Fibroblast of skin of back (primary cell): ENCODE results near the gene RBPMS2.

Experiments
- DNase-seq: peaks from one replicate; pipeline ENCODE4 v3.0.0-alpha.2; 2013

RBPMS2 gene

GRCh38 chr15:64782751-64783150 lies 7.4 kb upstream of the RBPMS2 start:
- no peak for DNase-seq

GRCh38 chr15:64781299-64781698 lies 5.9 kb upstream of the RBPMS2 start:
- no peak for DNase-seq

DNA sequence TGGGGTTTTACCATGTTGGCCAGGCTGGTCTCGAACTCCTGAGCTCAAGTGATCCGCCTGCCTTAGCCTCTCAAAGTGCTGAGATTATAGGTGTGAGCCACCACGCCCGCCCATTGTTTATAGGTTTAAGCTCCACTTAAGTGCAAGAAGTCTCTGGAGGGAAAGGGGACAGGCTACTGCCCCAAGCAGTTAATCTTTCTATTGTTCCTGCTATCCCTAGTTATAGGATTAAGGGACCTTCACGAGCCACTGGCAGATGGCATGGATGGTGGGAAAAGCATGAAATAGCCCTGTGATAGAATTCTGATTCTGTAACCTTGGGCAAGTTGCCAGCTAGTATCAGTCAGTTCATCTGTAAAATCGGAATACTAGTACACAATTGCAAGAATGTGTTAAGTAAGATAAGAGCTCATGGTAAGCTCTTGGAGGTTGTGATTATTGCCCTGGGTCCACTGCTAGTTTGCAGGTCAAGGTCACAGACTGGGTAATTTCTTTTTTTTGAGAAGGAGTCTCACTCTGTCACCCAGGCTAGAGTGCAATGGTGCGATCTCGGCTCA lies 5.3 kb upstream of the RBPMS2 start:
- no peak for DNase-seq

DNA sequence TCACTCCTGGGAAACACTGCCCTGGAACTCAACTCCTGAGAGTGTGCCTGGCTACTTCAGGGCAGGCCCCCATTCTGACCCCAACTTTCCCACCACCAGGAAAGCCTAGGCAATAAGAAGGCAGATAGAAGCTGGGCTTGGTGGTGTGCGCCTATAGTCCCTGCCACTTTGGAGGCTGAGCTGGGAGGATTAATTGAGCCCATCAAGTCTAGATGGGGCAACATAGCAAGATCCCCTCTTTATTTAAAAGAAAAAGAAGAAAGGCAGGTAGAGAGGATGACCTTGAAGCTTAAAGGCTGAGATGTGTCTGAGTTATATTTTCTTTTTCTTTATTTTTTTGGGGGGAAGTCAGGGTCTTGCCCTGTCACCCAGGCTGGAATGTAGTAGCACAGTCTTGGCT lies 4.2 kb upstream of the RBPMS2 start:
- DNase-seq, result no peak

DNA sequence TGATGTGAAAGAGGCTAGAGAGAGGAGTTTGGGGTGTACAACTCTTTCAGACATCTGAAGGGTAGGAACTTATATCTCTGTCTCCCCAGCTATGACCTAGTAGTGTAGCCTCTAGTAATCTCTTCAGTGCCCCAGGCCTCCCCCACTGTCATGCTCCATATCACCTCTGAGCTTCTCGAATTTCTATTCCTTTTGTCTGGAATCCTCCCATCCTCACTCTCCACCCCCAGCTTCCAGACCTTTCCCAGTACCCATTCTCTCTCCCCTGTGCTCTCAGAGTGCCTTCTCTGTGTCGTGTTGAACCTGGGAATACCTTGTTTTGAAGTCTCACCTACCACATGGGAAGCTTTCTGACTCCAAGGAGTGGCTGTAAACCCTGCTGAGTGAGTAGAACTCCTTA lies 3.6 kb upstream of the RBPMS2 start:
- DNase-seq, result no peak

- no peak for DNase-seq
These were observed 1.0 kb upstream of the RBPMS2 start for GRCh38 chr15:64776402-64776786.

GRCh38 chr15:64774629-64775493 lies 528 bp downstream of the RBPMS2 start:
- DNase-seq, result no peak

DNA sequence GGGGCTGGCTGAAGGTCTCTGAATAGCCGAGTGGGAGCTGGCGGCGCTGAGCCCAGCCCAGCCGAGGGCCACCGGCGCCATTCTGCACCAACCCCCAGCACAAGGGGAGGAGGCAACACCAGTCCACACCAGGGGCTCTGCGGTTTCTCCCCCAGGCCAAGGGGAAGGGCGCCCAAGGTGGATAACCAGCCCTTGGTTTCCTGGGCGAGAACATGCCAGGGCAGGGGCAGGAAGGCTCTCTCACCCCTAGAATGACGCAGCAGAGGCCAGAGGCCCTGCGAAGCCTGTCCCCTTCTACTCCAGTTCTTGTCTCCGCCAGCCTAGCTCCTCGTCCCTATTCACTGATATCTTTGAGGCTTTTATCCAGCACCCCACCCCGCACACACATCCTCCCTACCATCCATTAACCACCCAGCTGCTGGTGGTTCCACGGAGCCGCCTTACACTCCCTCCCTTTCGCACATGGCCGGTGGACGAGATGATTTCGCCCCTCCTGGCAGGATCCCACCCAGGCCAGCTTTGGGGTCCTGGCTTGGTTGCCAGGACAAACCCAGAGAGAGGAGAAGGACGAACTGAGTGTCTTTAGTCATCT lies 1.3 kb downstream of the RBPMS2 start:
- no peak for DNase-seq

- DNase-seq, result no peak
These were observed 1.8 kb downstream of the RBPMS2 start for GRCh38 chr15:64773606-64774005.

DNA sequence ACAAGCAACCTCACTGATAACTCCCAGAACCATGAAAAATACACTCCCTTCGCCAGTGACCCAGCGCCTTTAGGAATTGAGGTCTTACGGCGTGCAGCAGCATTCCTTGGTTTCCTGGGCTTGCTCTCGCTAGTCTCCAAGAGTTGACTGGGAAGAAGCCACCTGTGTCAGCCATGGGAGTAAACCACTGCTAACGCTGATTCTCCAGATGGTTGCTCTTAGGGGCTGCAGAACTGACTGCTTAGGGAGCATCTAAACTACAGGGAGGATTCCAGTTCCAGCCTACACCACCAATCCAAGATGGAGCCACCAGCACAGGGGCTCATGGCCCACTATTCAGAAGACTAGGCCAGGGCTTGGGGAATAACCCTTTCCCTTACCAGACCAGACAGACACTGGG lies 2.4 kb downstream of the RBPMS2 start:
- no peak for DNase-seq

DNA sequence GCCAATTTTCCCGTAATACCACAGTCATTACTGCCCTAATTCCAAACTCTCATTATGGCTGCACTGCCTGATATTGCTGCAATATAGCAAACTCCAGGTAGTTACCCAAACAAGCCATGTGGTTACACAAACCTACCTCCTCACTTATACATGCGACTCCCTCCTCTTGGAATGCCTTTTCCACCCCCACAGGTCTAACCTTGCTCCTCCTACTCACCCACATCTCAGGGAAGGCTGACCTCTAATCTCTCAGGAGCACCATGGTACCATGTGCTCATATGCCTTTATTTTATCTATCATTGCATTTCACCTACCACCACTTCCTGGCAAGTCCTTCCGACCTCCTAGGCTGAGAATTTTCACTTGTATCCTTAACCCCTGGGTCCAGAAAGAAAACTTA lies 2.9 kb downstream of the RBPMS2 start:
- DNase-seq, result no peak

DNA sequence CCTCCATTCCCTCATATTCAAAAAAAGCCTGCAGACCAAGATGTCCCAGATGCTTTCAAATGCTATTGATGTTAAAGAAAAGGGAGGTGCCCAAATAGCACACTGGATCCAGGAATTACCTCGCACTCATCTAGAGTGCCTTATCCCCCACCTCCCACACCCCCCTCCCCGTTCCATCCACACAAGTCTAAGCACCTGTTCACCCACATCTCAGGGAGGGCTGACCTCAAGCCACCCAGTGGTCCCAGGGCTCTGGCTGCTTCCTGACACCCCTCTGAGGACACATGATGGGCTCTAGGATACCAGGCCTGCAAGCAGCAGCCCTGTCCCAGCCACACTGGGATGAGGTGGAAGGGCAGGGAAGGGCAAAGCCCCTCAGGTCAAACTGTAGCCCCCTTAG lies 4.8 kb downstream of the RBPMS2 start:
- no peak for DNase-seq

- DNase-seq, result no peak
These were observed 8.2 kb downstream of the RBPMS2 start for GRCh38 chr15:64767203-64767602.

DNA sequence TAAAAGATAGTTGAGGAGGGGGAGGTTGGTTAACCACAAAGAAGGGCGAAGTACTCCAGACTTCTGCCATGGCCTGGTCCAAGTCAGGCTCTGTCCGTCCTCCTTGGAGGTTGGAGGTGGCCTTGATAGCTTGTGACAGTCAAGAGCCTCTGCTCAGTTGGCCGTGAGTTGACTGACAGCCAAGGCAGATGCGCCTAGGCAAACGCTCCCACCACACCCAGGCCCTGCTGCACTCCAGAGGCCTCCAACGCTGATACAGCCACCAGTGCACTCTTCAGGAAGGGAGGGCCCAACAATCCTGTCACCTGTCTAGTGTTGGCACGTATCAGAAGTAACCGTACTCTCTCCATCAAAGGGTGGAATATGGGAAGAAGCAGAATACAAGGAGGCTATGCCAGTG lies 9.3 kb downstream of the RBPMS2 start:
- DNase-seq, result no peak

- no peak for DNase-seq
These were observed 11.5 kb downstream of the RBPMS2 start for GRCh38 chr15:64763874-64764273.

DNA sequence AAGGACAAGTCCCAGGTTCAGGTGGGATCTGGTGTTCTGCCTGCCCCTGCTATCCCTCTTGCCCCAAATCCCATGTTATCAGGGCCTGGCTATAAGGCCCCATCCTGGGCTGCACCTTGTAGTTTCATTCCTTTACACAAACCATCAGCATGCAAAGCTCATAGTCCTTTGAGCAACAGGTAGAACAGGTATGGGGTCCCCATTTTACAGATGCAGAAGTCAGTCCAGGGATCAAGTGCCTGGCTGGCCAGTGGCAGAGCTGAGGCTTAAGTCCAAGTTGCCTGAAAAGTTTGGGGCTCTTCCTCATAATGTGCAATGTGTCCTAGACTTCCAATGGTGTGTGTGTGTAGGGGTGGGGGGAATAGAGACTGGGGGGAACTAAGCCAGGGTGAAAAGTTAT lies 11.9 kb downstream of the RBPMS2 start:
- DNase-seq, result no peak

- no peak for DNase-seq
These were observed 12.4 kb downstream of the RBPMS2 start for GRCh38 chr15:64763021-64763420.

DNA sequence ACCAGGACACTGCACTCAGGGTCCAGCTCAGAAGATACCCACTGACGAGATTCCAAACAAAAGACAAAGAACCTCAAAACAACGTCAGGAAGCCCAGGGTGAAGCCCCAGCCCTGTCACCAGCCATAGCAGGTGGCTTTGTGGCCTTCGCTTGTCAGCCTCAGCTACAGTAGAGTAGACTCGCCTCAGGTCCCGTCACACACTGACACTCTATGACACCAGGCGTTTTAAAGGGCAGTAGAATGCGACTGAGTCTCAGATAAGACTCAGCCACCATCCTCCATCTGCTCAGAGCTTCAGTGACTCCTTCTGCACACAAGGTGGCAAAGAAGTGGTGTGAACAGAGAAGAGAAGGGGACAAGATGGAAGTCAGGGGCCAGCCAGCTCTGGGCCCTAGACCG lies 12.8 kb downstream of the RBPMS2 start:
- no peak for DNase-seq

DNA sequence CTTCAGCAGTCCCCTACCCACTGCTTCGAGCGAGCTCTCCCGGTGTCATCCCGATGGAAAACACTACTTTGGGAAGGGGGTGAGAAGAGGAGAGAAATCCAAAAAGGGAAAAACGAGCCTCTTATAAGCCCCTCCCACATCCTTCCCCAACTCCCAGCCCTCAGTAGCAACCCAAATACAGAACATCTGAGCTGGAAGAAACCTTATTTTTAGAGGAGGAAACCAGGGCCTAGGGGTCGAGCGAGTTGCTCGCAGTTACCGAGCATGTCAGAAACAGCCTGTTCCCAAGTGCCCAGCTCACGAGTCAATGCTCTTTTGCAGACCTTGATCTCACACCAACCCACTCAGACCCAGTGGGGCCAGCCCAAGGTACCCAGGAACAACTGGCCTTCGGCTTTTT lies 14.2 kb downstream of the RBPMS2 start:
- DNase-seq, result no peak

DNA sequence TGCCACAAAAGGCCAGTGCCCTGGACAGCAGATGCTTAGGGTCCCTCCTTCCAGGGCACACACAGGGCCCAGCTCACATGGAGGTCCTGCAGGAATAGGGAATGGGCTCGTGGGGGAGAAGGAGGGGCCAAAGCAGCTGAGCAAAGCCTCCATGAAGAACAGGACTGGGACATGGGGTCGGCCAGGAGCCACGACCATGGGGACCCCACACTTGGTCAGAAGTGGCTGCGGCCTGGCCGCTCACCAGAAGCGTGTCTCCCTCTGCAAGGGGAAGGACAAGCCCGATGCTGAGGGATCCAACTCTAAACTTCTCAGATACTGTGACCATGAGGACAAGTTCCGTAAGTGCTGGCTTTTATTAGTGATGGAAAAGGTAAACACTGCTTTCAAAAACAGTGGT lies 15.3 kb downstream of the RBPMS2 start:
- no peak for DNase-seq

- DNase-seq, result no peak
These were observed 19.9 kb downstream of the RBPMS2 start for GRCh38 chr15:64755427-64755940.

DNA sequence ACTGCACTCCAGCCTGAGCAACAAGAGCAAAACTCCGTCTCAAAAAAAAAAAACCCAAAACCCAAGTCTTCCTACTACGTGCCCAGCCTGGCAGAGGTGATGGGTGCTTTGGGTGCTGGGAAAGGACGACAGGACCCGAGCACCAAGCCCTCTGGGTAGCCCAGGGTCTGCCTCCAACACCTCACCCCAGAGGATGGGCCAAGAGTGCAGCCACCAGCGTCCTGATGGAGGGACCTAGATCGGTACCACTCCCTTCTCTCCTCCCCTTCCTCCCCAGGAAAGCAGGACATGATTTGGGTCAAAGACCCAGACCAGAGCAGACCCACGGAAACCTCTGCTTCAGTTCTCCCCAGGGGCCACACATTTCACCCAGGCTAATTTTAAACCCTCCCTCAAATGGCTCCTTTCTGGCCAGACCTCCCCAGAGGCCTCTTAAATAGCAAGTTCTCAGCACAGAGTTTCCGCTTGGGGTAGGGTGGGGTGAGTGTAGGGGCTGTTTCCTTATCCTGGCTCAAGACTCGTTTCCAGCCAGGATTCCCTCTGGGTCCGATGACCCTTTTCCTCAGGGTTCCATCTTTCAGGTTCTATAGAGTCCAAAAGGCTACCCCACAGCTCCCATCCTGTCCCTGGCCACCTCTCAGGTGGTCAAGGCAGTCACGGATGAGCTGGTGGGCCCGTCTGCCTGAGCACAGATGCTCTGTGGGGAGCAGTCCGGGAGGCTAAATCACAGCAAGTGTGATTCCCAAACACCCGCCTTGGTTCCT lies 20.5 kb downstream of the RBPMS2 start:
- DNase-seq, result no peak
